H1 (cell line): ENCODE results near the gene IQCN. TPM values are rescaled to one million over a fixed set of nuclear protein-coding genes. Genes with fewer than 3 reads are reported as not detected.

Source experiments
- EP300 ChIP-seq, 2 experiments: IDR thresholded peaks; 1 replicate in 1 of 2; 2 replicates in 1 of 2; pipeline ENCODE4 v1.6.1; 2011 to 2012; ENCODE audit warnings: low read depth in 2 of 2, low read length in 2 of 2, mild to moderate bottlenecking in 2 of 2, borderline replicate concordance in 1 of 2, inconsistent platforms in 1 of 2, moderate library complexity in 1 of 2
- RNF2 ChIP-seq: fragments of 200-900, 300-1000 bp; sonication (generic); IDR thresholded peaks from 2 replicates; pipeline ENCODE4 v1.7.1; 2016; ENCODE audit warnings: borderline replicate concordance, low read depth, mild to moderate bottlenecking, antibody characterized with exemption, low read length; ENCODE audit not compliant: poor library complexity, severe bottlenecking; ENCODE audit errors: missing control alignments
- SIRT6 ChIP-seq: IDR thresholded peaks from one replicate; pipeline ENCODE4 v1.7.1; 2012; ENCODE audit warnings: low read length, inconsistent platforms
- polyA plus RNA-seq, 7 experiments: library from polyadenylated mRNA; depleted of rRNA in 3 of 7; stranded (reverse) in 5 of 7; unstranded in 2 of 7; fragments of >200 nt in 5 of 7; fragments of 200-250 nt in 2 of 7; gene quantifications; 1 replicate in 5 of 7; 2 replicates in 1 of 7; 4 replicates in 1 of 7; pipeline versions ENCODE4 v1.2.1 to v1.2.3, GENCODE V29; 2011 to 2013; ENCODE audit warnings: missing spikeins in 2 of 7, mixed read lengths in 2 of 7
- total RNA-seq: library from RNA; stranded (reverse); fragmentation: NEBNext Ultra II Directional; extraction: Animal tissue kit (Norgen Biotek cat#: 25700); gene quantifications from 2 replicates; pipeline ENCODE4 v1.2.1, GENCODE V29; 2021

The IQCN gene
- total and polyA plus RNA-seq, 2 of the 8 experiments (the other 6 are each of a cell fraction or from before 2014, with no cell fraction given), result 0.36 to 1.0 TPM

GRCh38 chr19:18225702-18226468 lies 48.4 kb downstream of the IQCN start, which contains the start of gene PDE4C (continued):
- TF ChIP-seq EP300 (IDR thresholded peaks at IDR 0.05; ENCODE audit: borderline replicate concordance in 1 of 2, low read depth in 2 of 2, low read length in 2 of 2) (no peak), SIRT6 (no peak), RNF2 (no peak)
